Ovary (tissue), 9 donors: ENCODE measurements around the gene EBF3. TPM values are rescaled to one million over a fixed set of nuclear protein-coding genes. Genes with fewer than 3 reads are reported as not detected.

ENCODE experiments used
- DNase-seq, 5 donors: peaks; one replicate each; pipeline ENCODE4 v3.0.0-alpha.2; 2019 to 2020
- H3K27ac ChIP-seq, 2 donors: fragments of 200-600 bp; one replicate each; pipeline versions ENCODE4 v1.5.1 to v1.8.0; 2019 to 2022
- H3K27me3 ChIP-seq: fragments of 200-600 bp; one replicate; pipeline ENCODE4 v1.8.0; 2022
- H3K36me3 ChIP-seq: fragments of 200-600 bp; sonication (generic); one replicate; pipeline ENCODE4 v1.5.1; 2019
- H3K4me1 ChIP-seq: one replicate; pipeline ENCODE4 v1.8.1; 2013; ENCODE audit warnings: mild to moderate bottlenecking, moderate library complexity; ENCODE audit not compliant: insufficient read depth
- H3K4me3 ChIP-seq: fragments of 200-600 bp; sonication (generic); one replicate; pipeline ENCODE4 v1.5.1; 2017
- H3K9me3 ChIP-seq, 2 donors: fragments of 200-600 bp in 1 of 2; sonication (generic) in 1 of 2; one replicate each; pipeline versions ENCODE4 v1.5.1 to v1.8.1; 2013 to 2019; ENCODE audit warnings: mild to moderate bottlenecking in 1 of 2, moderate library complexity in 1 of 2
- CTCF ChIP-seq, 3 donors: fragments of 450-650 bp in 2 of 3; fragments of 200-600 bp in 1 of 3; IDR thresholded peaks; one replicate each; pipeline versions ENCODE4 v1.5.1 to v1.8.0; 2016 to 2022; ENCODE audit warnings: antibody characterized with exemption in 3 of 3, mild to moderate bottlenecking in 1 of 3
- EP300 ChIP-seq: sonication (generic); formaldehyde crosslinking; IDR thresholded peaks from one replicate; pipeline ENCODE4 v1.6.1; 2017; ENCODE audit warnings: antibody characterized with exemption
- POLR2A ChIP-seq: fragments of 450-650 bp; IDR thresholded peaks from one replicate; pipeline ENCODE4 v1.6.1; 2017; ENCODE audit warnings: antibody characterized with exemption, mild to moderate bottlenecking, moderate library complexity
- WGBS, 3 donors: extraction: QIAGEN DNeasy Blood & Tissue Kit in 1 of 3; methylation state at CpG; one replicate each; pipeline versions ENCODE4 v1.1.5 to v1.1.7; 2013 to 2017; 5-methylcytosine and 5-hydroxymethylcytosine counted together
- intact Hi-C, 4 donors: fragments of 100-400 bp; cut with DNase I; formaldehyde crosslinking; loops; one replicate each; pipeline versions ENCODE4 v1.11.0 to v1.15.1; 2022 to 2023
- polyA plus RNA-seq, 2 donors: library from polyadenylated mRNA; stranded (reverse); fragments of 200-250 nt in 1 of 2; fragments of 350-450 nt in 1 of 2; fragmentation: Illumina TruSeq in 1 of 2; extraction: RNeasy Lipid Tissue Mini Kit (QIAGEN cat#74804) in 1 of 2; gene quantifications; one replicate each; pipeline ENCODE4 v1.2.3, GENCODE V29; 2013 to 2014
- total RNA-seq, 7 donors: library from RNA; depleted of rRNA in 2 of 7; stranded (reverse); fragments of >200 nt in 2 of 7; fragmentation: NEBNext Ultra II Directional in 3 of 7; extraction: Animal tissue kit (Norgen Biotek cat#: 25700) in 3 of 7; gene quantifications; one replicate each; pipeline versions ENCODE4 v1.1.0 to v1.2.4, GENCODE V29; 2016 to 2023
- donor health status: DM: no; HTN: no; CAD: no; lungs with moderate emphysema.
- donor health status: DM: no; HTN: no; CAD: no.
- donor health status: Bipolar disorder and iron deficiency.
- donor health status: DM: yes; HTN: yes; CAD: no.
- donor health status: DM: no; HTN: no; CAD: no.
- donor health status: DM: yes; HTN: yes; CAD: no.

Gene EBF3
- total and polyA plus RNA-seq, 9 donors = 0.15 to 3.6 (median 0.79) TPM

GRCh38 chr10:129896860-129897200 is 67.2 kb downstream of the EBF3 start:
- TF ChIP-seq POLR2A (no peak), CTCF (IDR thresholded peaks at IDR 0.05) (no peak), EP300 (no peak)
- intact Hi-C loops = no loop called here
- DNase-seq = no peak
- Histone ChIP-seq H3K4me3 (no peak overlapping the region), H3K36me3 (no peaks in the 10 kb centered on the region), H3K4me1 (no peaks in the 10 kb centered on the region), H3K27ac (no peak overlapping the region), H3K9me3 (no peaks in the 10 kb centered on the region), H3K27me3 (no peaks in the 10 kb centered on the region)
- WGBS, 3 donors = 87 to 91% (median 89%) methylated on average over 11 of the region's 11 CpGs

- intact Hi-C loops = no loop called here
- WGBS, 3 donors = 74 to 86% (median 81%) methylated on average over 28 to 36 of the region's 36 CpGs
- Histone ChIP-seq H3K4me3 (no peak overlapping the region), H3K4me1 (no peaks in the 10 kb centered on the region), H3K27ac (no peak overlapping the region), H3K36me3 (no peaks in the 10 kb centered on the region), H3K9me3 (no peaks in the 10 kb centered on the region), H3K27me3 (no peaks in the 10 kb centered on the region)
- DNase-seq = no peak
- TF ChIP-seq CTCF (IDR thresholded peaks at IDR 0.05) (no peak), EP300 (no peak), POLR2A (no peak)
Observed at GRCh38 chr10:129896136-129896859, 67.8 kb downstream of the EBF3 start.

DNA sequence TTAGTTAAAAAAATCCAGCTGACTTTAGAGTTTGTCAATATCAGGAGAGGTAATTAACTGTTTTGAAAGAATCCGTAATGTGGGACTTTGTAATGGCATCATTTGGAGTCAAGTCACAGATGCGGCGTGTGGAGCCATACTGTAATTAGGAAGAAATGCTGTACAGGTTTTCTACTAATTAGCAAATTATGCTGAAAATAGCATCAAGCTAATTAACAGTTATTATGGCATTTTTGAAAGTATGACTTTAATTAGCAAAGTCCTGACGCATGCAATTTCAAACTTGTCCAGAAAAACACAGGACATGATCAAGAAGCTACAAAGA is 68.3 kb downstream of the EBF3 start:
- intact Hi-C loops = no loop called here
- 92 to 95% (median 94%) methylated on average over 4 of the region's 4 CpGs for WGBS, 3 donors
- H3K27ac ChIP-seq = no peak overlapping the region
- no peaks in the 10 kb centered on the region for H3K4me1 ChIP-seq
- H3K9me3 ChIP-seq = no peaks in the 10 kb centered on the region
- H3K36me3 ChIP-seq = no peaks in the 10 kb centered on the region
- H3K4me3 ChIP-seq = no peak overlapping the region
- TF ChIP-seq POLR2A = no peak
- TF ChIP-seq EP300 = no peak
- TF ChIP-seq CTCF (IDR thresholded peaks at IDR 0.05) = no peak
- no peaks in the 10 kb centered on the region for H3K27me3 ChIP-seq
- no peak for DNase-seq

DNA sequence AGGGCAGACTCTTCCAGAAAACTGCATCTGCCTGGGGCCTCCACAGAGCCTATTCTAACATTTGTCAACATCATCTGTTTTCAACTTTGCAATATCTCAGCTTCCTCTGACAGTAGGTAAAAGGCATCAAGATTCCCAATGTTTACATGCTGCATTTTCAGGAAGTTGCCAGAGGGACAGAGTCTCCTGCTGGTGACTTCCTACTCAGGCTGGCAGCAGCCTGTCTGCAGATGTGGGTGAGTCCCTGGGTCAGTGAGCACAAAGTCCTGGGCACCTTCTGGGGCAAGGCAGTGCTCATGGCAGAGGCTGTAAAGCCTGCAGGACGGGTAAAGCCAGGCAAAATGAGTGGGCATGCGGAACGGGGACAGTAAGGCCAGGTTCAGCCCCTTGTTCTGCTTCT is 69.4 kb downstream of the EBF3 start:
- no peak for DNase-seq
- Histone ChIP-seq H3K9me3 (no peaks in the 10 kb centered on the region), H3K27me3 (no peaks in the 10 kb centered on the region), H3K4me1 (no peaks in the 10 kb centered on the region), H3K4me3 (no peak overlapping the region), H3K36me3 (no peaks in the 10 kb centered on the region), H3K27ac (no peak overlapping the region)
- WGBS, 3 donors = 92 to 100% (median 94%) methylated on average over 3 of the region's 3 CpGs
- intact Hi-C loops = no loop called here
- TF ChIP-seq CTCF (IDR thresholded peaks at IDR 0.05) (no peak), EP300 (no peak), POLR2A (no peak)
